H1 (cell line): Measurements from ENCODE around the gene RFX5. TPM values are rescaled to one million over a fixed set of nuclear protein-coding genes. Genes with fewer than 3 reads are reported as not detected.

Experiments used
- CTCF ChIA-PET: fragments of 300-600 bp; sonication (Branson Sonifier 250); formaldehyde crosslinking; loops from one replicate; lab custom pipeline; 2021; ENCODE audit not compliant: partially characterized antibody; lab: Charles Lee
- POLR2A ChIA-PET: fragments of 300-600 bp; sonication (Branson Sonifier 250); formaldehyde crosslinking; loops from one replicate; lab custom pipeline; 2021; ENCODE audit warnings: inconsistent platforms; ENCODE audit not compliant: partially characterized antibody; lab: Charles Lee
- DNase-seq, 2 experiments: peaks; one replicate each; pipeline versions ENCODE4 v3.0.0 to v3.0.0-alpha.2; 2010 to 2022; ENCODE audit warnings: low spot score in 2 of 2, low read depth in 1 of 2, mixed read lengths in 1 of 2
- FAIRE-seq: peaks from 2 replicates; lab custom pipeline; 2011; peaks lifted over from hg19 to GRCh38; lab: Jason Lieb, UNC
- H2AFZ ChIP-seq: 2 replicates; pipeline ENCODE4 v1.8.1; 2012; ENCODE audit warnings: low read length, inconsistent platforms
- H2AK5ac ChIP-seq: 2 replicates; pipeline ENCODE4 v1.6.1; 2013; ENCODE audit warnings: low read depth, low read length
- H2BK120ac ChIP-seq: replicated peaks from 2 replicates; pipeline ENCODE3; 2013; ENCODE audit warnings: low read depth, low read length, inconsistent platforms
- H2BK12ac ChIP-seq: 2 replicates; pipeline ENCODE4 v1.6.1; 2013; ENCODE audit warnings: low read depth, low read length
- H2BK15ac ChIP-seq: 2 replicates; pipeline ENCODE4 v1.6.1; 2013; ENCODE audit warnings: low read length
- H2BK20ac ChIP-seq: 2 replicates; pipeline ENCODE4 v1.6.1; 2013; ENCODE audit warnings: low read length
- H2BK5ac ChIP-seq: 2 replicates; pipeline ENCODE4 v1.6.1; 2013; ENCODE audit warnings: low read depth, low read length
- H3K14ac ChIP-seq: 2 replicates; pipeline ENCODE4 v1.6.1; 2013; ENCODE audit warnings: inconsistent platforms; ENCODE audit not compliant: insufficient read length
- H3K18ac ChIP-seq: 2 replicates; pipeline ENCODE4 v1.6.1; 2013; ENCODE audit warnings: low read length; ENCODE audit errors: extremely low read depth
- H3K23ac ChIP-seq: 2 replicates; pipeline ENCODE4 v1.6.1; 2013; ENCODE audit warnings: inconsistent platforms; ENCODE audit not compliant: insufficient read length
- H3K23me2 ChIP-seq: 2 replicates; pipeline ENCODE4 v1.6.1; 2013; ENCODE audit warnings: low read depth, low read length
- H3K27ac ChIP-seq: 2 replicates; pipeline ENCODE4 v1.6.1; 2011; ENCODE audit warnings: low read depth, low read length, inconsistent platforms
- H3K27me3 ChIP-seq, 4 experiments: replicated peaks in 1 of 4; 1 replicate in 1 of 4; 2 replicates in 3 of 4; pipeline versions ENCODE4 v1.6.1 to v1.8.1; 2011 to 2013; ENCODE audit warnings: low read length in 3 of 4, mild to moderate bottlenecking in 3 of 4, inconsistent platforms in 2 of 4, mixed read lengths in 2 of 4, moderate library complexity in 1 of 4; ENCODE audit not compliant: control insufficient read depth in 3 of 4, insufficient read depth in 3 of 4; ENCODE audit errors: extremely low read depth in 1 of 4
- H3K36me3 ChIP-seq, 4 experiments: 2 replicates each; pipeline versions ENCODE4 v1.6.1 to v1.8.1; 2011 to 2013; ENCODE audit warnings: mild to moderate bottlenecking in 4 of 4, low read length in 3 of 4, moderate library complexity in 2 of 4, control low read depth in 1 of 4, inconsistent platforms in 1 of 4; ENCODE audit not compliant: insufficient read depth in 4 of 4, control insufficient read depth in 2 of 4
- H3K4ac ChIP-seq: replicated peaks from 2 replicates; pipeline ENCODE3; 2013; ENCODE audit warnings: low read length, low read depth, mixed read lengths, inconsistent platforms; ENCODE audit not compliant: insufficient read length
- H3K4me1 ChIP-seq, 4 experiments: replicated peaks in 1 of 4; 1 replicate in 1 of 4; 2 replicates in 3 of 4; pipeline versions ENCODE4 v1.6.1 to v1.8.1; 2011 to 2013; ENCODE audit warnings: low read length in 3 of 4, inconsistent platforms in 2 of 4, mixed read lengths in 1 of 4; ENCODE audit not compliant: insufficient read depth in 4 of 4, control insufficient read depth in 3 of 4
- H3K4me2 ChIP-seq, 2 experiments: 2 replicates each; pipeline versions ENCODE4 v1.6.1 to v1.8.1; 2011 to 2013; ENCODE audit warnings: low read depth in 2 of 2, low read length in 2 of 2, control low read depth in 1 of 2, inconsistent platforms in 1 of 2, mild to moderate bottlenecking in 1 of 2; ENCODE audit not compliant: insufficient read depth in 1 of 2
- H3K4me3 ChIP-seq, 4 experiments: fragments of 200-600, 300-600 bp in 1 of 4; sonication (generic), shearing (Covaris generic), sonication (Bioruptor Twin) in 1 of 4; 2 replicates each; pipeline versions ENCODE4 v1.5.1 to v1.8.1; 2011 to 2016; ENCODE audit warnings: low read length in 4 of 4, low read depth in 3 of 4, control low read depth in 2 of 4, inconsistent platforms in 2 of 4, mild to moderate bottlenecking in 2 of 4, mixed read lengths in 1 of 4, moderate library complexity in 1 of 4; ENCODE audit not compliant: insufficient read depth in 2 of 4; ENCODE audit errors: extremely low read depth in 1 of 4
- H3K56ac ChIP-seq: replicated peaks from 2 replicates; pipeline ENCODE3; 2013; ENCODE audit warnings: low read depth, mild to moderate bottlenecking, mixed read lengths, low read length, inconsistent platforms; ENCODE audit not compliant: insufficient read length
- H3K79me1 ChIP-seq: 2 replicates; pipeline ENCODE4 v1.6.1; 2013; ENCODE audit warnings: low read depth, low read length, control low read depth
- H3K79me2 ChIP-seq, 2 experiments: 2 replicates each; pipeline versions ENCODE4 v1.6.1 to v1.8.1; 2012 to 2013; ENCODE audit warnings: low read length in 2 of 2, mild to moderate bottlenecking in 2 of 2, inconsistent platforms in 1 of 2; ENCODE audit not compliant: insufficient read depth in 2 of 2, control insufficient read depth in 1 of 2
- H3K9ac ChIP-seq, 4 experiments: replicated peaks in 1 of 4; 1 replicate in 1 of 4; 2 replicates in 3 of 4; pipeline versions ENCODE4 v1.6.1 to v1.8.1; 2011 to 2013; ENCODE audit warnings: low read depth in 3 of 4, low read length in 3 of 4, control low read depth in 2 of 4, mild to moderate bottlenecking in 2 of 4, moderate library complexity in 2 of 4, inconsistent platforms in 1 of 4; ENCODE audit errors: extremely low read depth in 1 of 4
- H3K9me3 ChIP-seq, 2 experiments: 2 replicates each; pipeline versions ENCODE4 v1.6.1 to v1.8.1; 2012 to 2013; ENCODE audit warnings: mild to moderate bottlenecking in 2 of 2, moderate library complexity in 2 of 2, control low read depth in 1 of 2, inconsistent platforms in 1 of 2, low read depth in 1 of 2, low read length in 1 of 2, mixed read lengths in 1 of 2; ENCODE audit not compliant: insufficient read depth in 2 of 2
- H4K20me1 ChIP-seq, 2 experiments: replicated peaks in 1 of 2; 2 replicates each; pipeline versions ENCODE3 to v1.8.1; 2011 to 2013; ENCODE audit warnings: inconsistent platforms in 2 of 2, low read length in 2 of 2, mild to moderate bottlenecking in 1 of 2; ENCODE audit not compliant: insufficient read depth in 2 of 2, control insufficient read depth in 1 of 2
- H4K5ac ChIP-seq: 2 replicates; pipeline ENCODE4 v1.6.1; 2013; ENCODE audit warnings: low read length, low read depth, mixed read lengths, inconsistent platforms; ENCODE audit not compliant: insufficient read length
- H4K8ac ChIP-seq: 2 replicates; pipeline ENCODE4 v1.8.0; 2013; ENCODE audit warnings: mild to moderate bottlenecking, moderate library complexity, low read length, inconsistent platforms; ENCODE audit not compliant: insufficient read depth; ENCODE audit errors: extremely low read depth
- H4K91ac ChIP-seq: replicated peaks from 2 replicates; pipeline ENCODE3; 2013; ENCODE audit warnings: low read length, mixed read lengths, inconsistent platforms; ENCODE audit not compliant: insufficient read length
- ASH2L ChIP-seq: fragments of 200-600, 300-600 bp; sonication (generic); IDR thresholded peaks from one replicate; pipeline ENCODE4 v1.7.1; 2017; ENCODE audit warnings: low read length
- CREB1 ChIP-seq: IDR thresholded peaks from 2 replicates; pipeline ENCODE4 v1.6.1; 2012; ENCODE audit warnings: inconsistent platforms
- KDM4A ChIP-seq: IDR thresholded peaks from one replicate; pipeline ENCODE4 v1.7.1; 2012; ENCODE audit warnings: low read depth, mild to moderate bottlenecking, moderate library complexity, low read length, inconsistent platforms; ENCODE audit not compliant: severe bottlenecking
- ZNF274 ChIP-seq: IDR thresholded peaks from 2 replicates; pipeline ENCODE4 v1.7.0; 2012; ENCODE audit warnings: low read length, borderline replicate concordance; ENCODE audit errors: extremely low read depth
- WGBS, 2 experiments: shearing (Covaris generic) in 1 of 2; methylation state at CpG; one replicate each; pipeline versions ENCODE4 v1.1.6 to v1.1.7; 2013 to 2015; ENCODE audit warnings: low lambda C conversion rate in 2 of 2, mixed read lengths in 2 of 2, inconsistent platforms in 1 of 2, low coverage in 1 of 2, missing lambda C conversion rate in 1 of 2; ENCODE audit not compliant: insufficient replicate concordance in 2 of 2, insufficient coverage in 1 of 2, insufficient read length in 1 of 2; ENCODE audit errors: extremely low coverage in 1 of 2, missing lambda C conversion rate in 1 of 2; 5-methylcytosine and 5-hydroxymethylcytosine counted together
- polyA plus RNA-seq, 7 experiments: library from polyadenylated mRNA; depleted of rRNA in 3 of 7; stranded (reverse) in 5 of 7; unstranded in 2 of 7; fragments of >200 nt in 5 of 7; fragments of 200-250 nt in 2 of 7; gene quantifications; 1 replicate in 5 of 7; 2 replicates in 1 of 7; 4 replicates in 1 of 7; pipeline versions ENCODE4 v1.2.1 to v1.2.3, GENCODE V29; 2011 to 2013; ENCODE audit warnings: missing spikeins in 2 of 7, mixed read lengths in 2 of 7
- total RNA-seq: library from RNA; stranded (reverse); fragmentation: NEBNext Ultra II Directional; extraction: Animal tissue kit (Norgen Biotek cat#: 25700); gene quantifications from 2 replicates; pipeline ENCODE4 v1.2.1, GENCODE V29; 2021

Gene RFX5
- total and polyA plus RNA-seq, 2 of the 8 experiments (the other 6 are each of a cell fraction or from before 2014, with no cell fraction given), result 27.8 to 59.7 TPM

DNA sequence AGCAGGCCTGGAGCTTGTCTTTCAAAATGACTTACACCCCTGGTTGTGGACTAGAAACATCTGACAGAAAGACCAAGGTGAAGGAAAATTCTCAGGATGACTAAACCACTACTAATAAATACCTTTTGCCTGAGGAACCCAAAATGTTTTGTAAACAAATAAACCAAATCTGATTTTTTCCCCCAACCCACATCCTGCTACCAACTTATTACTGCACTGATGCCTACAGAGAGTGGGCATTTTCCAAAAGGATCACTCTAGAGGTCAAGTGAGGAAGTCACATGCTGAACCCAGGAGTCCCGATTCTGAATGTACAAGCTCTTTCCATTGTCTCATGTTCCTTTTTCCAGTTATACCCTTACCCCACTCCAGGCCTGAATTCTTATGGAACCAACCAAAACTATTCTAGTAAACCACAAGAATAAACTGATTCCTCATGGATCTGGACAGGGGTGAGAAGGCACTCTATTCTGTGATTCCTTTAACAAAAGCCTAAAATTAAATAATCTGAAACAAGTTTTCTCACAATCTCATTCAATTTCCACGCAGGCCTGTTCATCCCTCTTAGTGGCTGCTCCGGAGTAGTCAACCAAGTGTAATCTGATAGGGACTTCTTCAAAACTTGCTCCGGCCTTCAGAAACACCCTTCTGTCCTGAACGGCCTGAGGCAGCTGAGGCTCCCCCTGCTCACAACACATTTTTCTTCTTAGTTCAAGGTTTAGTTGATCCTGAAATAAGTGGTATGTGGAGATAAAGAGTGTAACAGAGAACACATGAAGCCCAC, 21.2 kb downstream of the RFX5 start:
- Histone ChIP-seq H3K27me3 (no peaks in the 10 kb centered on the region), H2BK120ac (no peak overlapping the region), H2BK5ac (no peak overlapping the region), H3K27ac (no peak overlapping the region), H4K91ac (no peak overlapping the region), H4K20me1 (no peaks in the 10 kb centered on the region), H2BK15ac (no peak overlapping the region), H3K56ac (no peak overlapping the region), H2AFZ (no peak overlapping the region), H3K4ac (no peak overlapping the region), H3K18ac (no peak overlapping the region), H4K8ac (no peak overlapping the region), H2BK12ac (no peak overlapping the region), H3K23me2 (peaks cover 13% of the 10 kb centered on the region), H3K14ac (no peak overlapping the region), H2AK5ac (no peak overlapping the region), H3K4me1 (peaks cover 2 to 8% (median 5%) of the 10 kb centered on the region in 4 experiments; a peak in 5 of 7 replicates), H3K9ac (peak overlapping the region in 1 of 4 experiments; percentile 81; a peak in 1 of 7 replicates), H3K9me3 (no peaks in the 10 kb centered on the region), H2BK20ac (no peak overlapping the region), H3K79me1 (0 out of 2 replicates have a peak, but pooled peaks cover 2% of the 10 kb centered on the region), H3K4me3 (peak overlapping the region in 3 of 4 experiments; percentile 8 to 83 (median 75); a peak in 5 of 8 replicates), H3K36me3 (peaks cover 3 to 7% (median 4%) of the 10 kb centered on the region in 4 experiments; a peak in 5 of 8 replicates), H3K4me2 (peak overlapping the region; percentile 82 to 88; a peak in 3 of 4 replicates), H3K79me2 (peaks cover 0 to 16% of the 10 kb centered on the region in 2 experiments; a peak in 3 of 4 replicates), H4K5ac (no peak overlapping the region), H3K23ac (no peak overlapping the region)
- TF ChIP-seq KDM4A (no peak), CREB1 (no peak), ASH2L (no peak), ZNF274 (no peak)
- FAIRE-seq (no peak), DNase-seq (no peak)
- POLR2A ChIA-PET, result interaction anchor here (1.0 to 5.9 kb wide), 17 partner anchors 8 to 213 kb away, joined by 3 to 46 read pairs (median 10); partner anchors contain the start of genes PSMB4, RFX5, SELENBP1 and TUFT1
- CTCF ChIA-PET, result interaction anchor here (0.7 to 11.1 kb wide), 9 partner anchors 14 to 79 kb away, joined by 3 to 79 read pairs (median 10); no protein-coding TSS in a partner anchor
- 88% methylated on average over 5 of the region's 5 CpGs; no CpG with 5 or more reads in 1 of the 2 experiments for WGBS, 2 experiments
